ENCODE results near the gene NID2. TPM values are rescaled to one million over a fixed set of nuclear protein-coding genes. Genes with fewer than 3 reads are reported as not detected.

NID2 gene
- total and polyA plus RNA-seq, 10 of the 15 experiments (the other 5 are each of a cell fraction or from before 2014, with no cell fraction given): 0.04 to 0.49 (median 0.23) TPM; not detected in 3

- in situ Hi-C loops (cut with MboI) (no loop called here), intact Hi-C loops (cut with micrococcal nuclease; ENCODE audit: unreplicated experiment) (no loop called here)
- no peak for ATAC-seq
- CTCF ChIA-PET: interaction anchor here (1.3 to 4.3 kb wide), 2 partner anchors 11 to 64 kb away, joined by 5 to 24 read pairs; no protein-coding TSS in a partner anchor
- WGBS (ENCODE audit: insufficient coverage, insufficient replicate concordance, low lambda C conversion rate, missing lambda C conversion rate): 36% methylated on average over 1 of the region's 1 CpG
- DNase-seq (ENCODE audit: low read depth, low spot score): no peak
- no peaks in the 10 kb centered on the region; the same call in 1 of the 2 replicates for H4K20me1 ChIP-seq (ENCODE audit: control insufficient read depth, insufficient read depth)
- H3K27ac ChIP-seq (ENCODE audit: control insufficient read depth, insufficient read depth): no peak overlapping the region
- H3K27me3 ChIP-seq (replicated peaks in 1 of 2; ENCODE audit: control insufficient read depth in 2 of 2, insufficient read depth in 2 of 2, low read length in 1 of 2): no peaks in the 10 kb centered on the region
- H3K9me3 ChIP-seq (replicated peaks; ENCODE audit: control insufficient read depth, insufficient read depth, low read length): no peaks in the 10 kb centered on the region
- POLR2A ChIA-PET: no interaction called here
- TF ChIP-seq ZBTB4 (CRISPR knock-in tag; IDR thresholded peaks at IDR 0.05) (no peak), NR2C1 (IDR thresholded peaks at IDR 0.05) (no peak)
- TF ChIP-seq, protein P1, sequence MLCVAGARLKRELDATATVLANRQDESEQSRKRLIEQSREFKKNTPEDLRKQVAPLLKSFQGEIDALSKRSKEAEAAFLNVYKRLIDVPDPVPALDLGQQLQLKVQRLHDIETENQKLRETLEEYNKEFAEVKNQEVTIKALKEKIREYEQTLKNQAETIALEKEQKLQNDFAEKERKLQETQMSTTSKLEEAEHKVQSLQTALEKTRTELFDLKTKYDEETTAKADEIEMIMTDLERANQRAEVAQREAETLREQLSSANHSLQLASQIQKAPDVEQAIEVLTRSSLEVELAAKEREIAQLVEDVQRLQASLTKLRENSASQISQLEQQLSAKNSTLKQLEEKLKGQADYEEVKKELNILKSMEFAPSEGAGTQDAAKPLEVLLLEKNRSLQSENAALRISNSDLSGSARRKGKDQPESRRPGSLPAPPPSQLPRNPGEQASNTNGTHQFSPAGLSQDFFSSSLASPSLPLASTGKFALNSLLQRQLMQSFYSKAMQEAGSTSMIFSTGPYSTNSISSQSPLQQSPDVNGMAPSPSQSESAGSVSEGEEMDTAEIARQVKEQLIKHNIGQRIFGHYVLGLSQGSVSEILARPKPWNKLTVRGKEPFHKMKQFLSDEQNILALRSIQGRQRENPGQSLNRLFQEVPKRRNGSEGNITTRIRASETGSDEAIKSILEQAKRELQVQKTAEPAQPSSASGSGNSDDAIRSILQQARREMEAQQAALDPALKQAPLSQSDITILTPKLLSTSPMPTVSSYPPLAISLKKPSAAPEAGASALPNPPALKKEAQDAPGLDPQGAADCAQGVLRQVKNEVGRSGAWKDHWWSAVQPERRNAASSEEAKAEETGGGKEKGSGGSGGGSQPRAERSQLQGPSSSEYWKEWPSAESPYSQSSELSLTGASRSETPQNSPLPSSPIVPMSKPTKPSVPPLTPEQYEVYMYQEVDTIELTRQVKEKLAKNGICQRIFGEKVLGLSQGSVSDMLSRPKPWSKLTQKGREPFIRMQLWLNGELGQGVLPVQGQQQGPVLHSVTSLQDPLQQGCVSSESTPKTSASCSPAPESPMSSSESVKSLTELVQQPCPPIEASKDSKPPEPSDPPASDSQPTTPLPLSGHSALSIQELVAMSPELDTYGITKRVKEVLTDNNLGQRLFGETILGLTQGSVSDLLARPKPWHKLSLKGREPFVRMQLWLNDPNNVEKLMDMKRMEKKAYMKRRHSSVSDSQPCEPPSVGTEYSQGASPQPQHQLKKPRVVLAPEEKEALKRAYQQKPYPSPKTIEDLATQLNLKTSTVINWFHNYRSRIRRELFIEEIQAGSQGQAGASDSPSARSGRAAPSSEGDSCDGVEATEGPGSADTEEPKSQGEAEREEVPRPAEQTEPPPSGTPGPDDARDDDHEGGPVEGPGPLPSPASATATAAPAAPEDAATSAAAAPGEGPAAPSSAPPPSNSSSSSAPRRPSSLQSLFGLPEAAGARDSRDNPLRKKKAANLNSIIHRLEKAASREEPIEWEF (IDR thresholded peaks at IDR 0.05; ENCODE audit: insufficient replicate concordance, low read depth, low read length): no peak
- TF ChIP-seq, protein P2, sequence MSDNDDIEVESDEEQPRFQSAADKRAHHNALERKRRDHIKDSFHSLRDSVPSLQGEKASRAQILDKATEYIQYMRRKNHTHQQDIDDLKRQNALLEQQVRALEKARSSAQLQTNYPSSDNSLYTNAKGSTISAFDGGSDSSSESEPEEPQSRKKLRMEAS (IDR thresholded peaks at IDR 0.05; ENCODE audit: low read depth, low read length): no peak
- H3K79me2 ChIP-seq (ENCODE audit: control insufficient read depth, insufficient read depth, low read length): no peaks in the 10 kb centered on the region
- SMC1A ChIA-PET (ENCODE audit: uncharacterized antibody, unreplicated experiment): interaction anchor here (1.0 to 6.1 kb wide), 3 partner anchors 13 to 43 kb away, joined by 3 to 33 read pairs (median 3); no protein-coding TSS in a partner anchor
- H3K9ac ChIP-seq (ENCODE audit: control insufficient read depth, insufficient read depth, low read length): no peak overlapping the region
- peaks cover 22 to 52% of the 10 kb centered on the region in 2 experiments for H3K36me3 ChIP-seq (ENCODE audit: control insufficient read depth in 2 of 2, insufficient read depth in 2 of 2, low read length in 1 of 2)
- H2AFZ ChIP-seq (ENCODE audit: control insufficient read depth, low read depth, low read length): no peak overlapping the region
- H3K4me1 ChIP-seq (ENCODE audit: control insufficient read depth, insufficient read depth, low read length): no peaks in the 10 kb centered on the region
- no TSS peak for BruUV-seq (replicated peaks)
- no peak overlapping the region for H3K4me3 ChIP-seq
- no peak for FAIRE-seq
- RAD21 ChIA-PET (ENCODE audit: unreplicated experiment): interaction anchor here (0.6 kb wide), 1 partner anchor 286 kb away, joined by 3 read pairs; no protein-coding TSS in a partner anchor
- H3K4me2 ChIP-seq (ENCODE audit: control insufficient read depth, insufficient read depth): no peak overlapping the region
These were observed 61.6 kb downstream of the NID2 start for GRCh38 chr14:52007211-52007610.

All from GM12878 (cell line).